ENCODE data around the gene SNAPIN. TPM values are rescaled to one million over a fixed set of nuclear protein-coding genes. Genes with fewer than 3 reads are reported as not detected.
A peak's percentile ranks its signal among the peaks of the same experiment; 100 is the strongest.

Gene SNAPIN
- total RNA-seq, 1 experiment from 2014 or later = 29.0 TPM

DNA sequence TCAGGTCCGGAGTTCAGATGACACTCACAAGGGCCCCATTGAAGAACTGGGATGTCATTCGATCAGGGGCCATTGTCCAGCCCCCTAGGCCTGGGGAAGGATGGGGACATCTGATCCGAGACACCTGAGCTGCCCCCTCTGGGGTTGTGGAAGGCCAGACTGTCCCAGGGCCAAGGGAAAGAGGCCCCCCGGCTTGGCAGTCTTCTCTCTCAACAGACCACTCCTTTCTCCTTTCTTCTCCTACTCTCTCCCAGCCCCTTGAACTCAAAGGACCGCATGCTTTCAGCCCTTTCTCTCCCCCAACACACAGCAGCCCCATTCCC is 29.2 kb upstream of the SNAPIN start:
- Mint-ChIP-seq H3K36me3 (ENCODE audit: insufficient read depth in 1 of 3, low read depth in 3 of 3) (peaks cover 6 to 17% (median 16%) of the 10 kb centered on the region in 3 experiments), H3K27ac (peak overlapping the region in 1 of 3 experiments; percentile 85; a peak in 1 of 7 replicates), H3K9me3 (peaks cover 0 to under 1% of the 10 kb centered on the region in 2 experiments; a peak in 2 of 5 replicates), H3K4me1 (peaks cover 39 to 40% of the 10 kb centered on the region in 2 experiments), H3K4me3 (no peak overlapping the region; a peak in 1 of 5 replicates), H3K27me3 (ENCODE audit: low read depth) (0 out of 2 replicates have a peak, but pooled peaks cover 2% of the 10 kb centered on the region)
- H3K79me1 ChIP-seq (ENCODE audit: insufficient read depth, low read depth, low read length, poor library complexity, severe bottlenecking) = no peaks in the 10 kb centered on the region
- no peak overlapping the region for H2BK120ac ChIP-seq (ENCODE audit: low read depth, low read length, poor library complexity, severe bottlenecking)
- H3K18ac ChIP-seq (ENCODE audit: insufficient read length, low read depth, low read length) = no peak overlapping the region
- H3K14ac ChIP-seq (ENCODE audit: insufficient read depth, low read length) = no peak overlapping the region
- no peak overlapping the region for H4K8ac ChIP-seq (replicated peaks; ENCODE audit: insufficient read length, low read depth, low read length)
- no peak overlapping the region for H3K4me2 ChIP-seq (ENCODE audit: insufficient read depth, insufficient read length, low read length)
- no CpG with 5 or more reads among the region's 5 CpGs for WGBS (ENCODE audit: extremely low coverage, insufficient read length, low lambda C conversion rate)
- H3K27ac ChIP-seq (ENCODE audit: insufficient read length, low read depth, low read length) = no peak overlapping the region
- no peak overlapping the region for H2BK15ac ChIP-seq (ENCODE audit: low read depth, low read length)
- no peak overlapping the region for H3K4ac ChIP-seq (ENCODE audit: low read depth, low read length)
- H4K5ac ChIP-seq (ENCODE audit: insufficient read length, low read depth, low read length) = no peak overlapping the region
- no peak overlapping the region for H3K23ac ChIP-seq (ENCODE audit: insufficient read length, low read depth, low read length)
- H3K9me3 ChIP-seq (ENCODE audit: control insufficient read depth, low read depth, low read length) = no peaks in the 10 kb centered on the region
- H2BK20ac ChIP-seq (ENCODE audit: low read depth, low read length, poor library complexity, severe bottlenecking) = no peak overlapping the region
- no peak overlapping the region for H2BK5ac ChIP-seq (ENCODE audit: insufficient read length, low read length)
- no peaks in the 10 kb centered on the region for H3K4me1 ChIP-seq (ENCODE audit: insufficient read depth, low read length)
- no peak for TF ChIP-seq CTCF (conservative IDR thresholded peaks at IDR 0.05)
- no peaks in the 10 kb centered on the region for H3K79me2 ChIP-seq (ENCODE audit: insufficient read depth, low read length)
- no peak overlapping the region for H4K91ac ChIP-seq (ENCODE audit: insufficient read length, low read depth, low read length)
- no peak overlapping the region for H3K9ac ChIP-seq (ENCODE audit: extremely low read depth, insufficient read length, low read length)
- peaks cover 16% of the 10 kb centered on the region for H3K23me2 ChIP-seq (ENCODE audit: insufficient read length, low read depth, low read length, poor library complexity, severe bottlenecking)
- no peaks in the 10 kb centered on the region for H4K20me1 ChIP-seq (ENCODE audit: control insufficient read depth, insufficient read depth, insufficient read length)
- DNase-seq = no peak
- no peak overlapping the region for H3K56ac ChIP-seq (ENCODE audit: insufficient read length, low read depth, low read length)
- H3K27me3 ChIP-seq (ENCODE audit: insufficient read depth, low read length) = no peaks in the 10 kb centered on the region
- H2AFZ ChIP-seq (ENCODE audit: low read length) = no peak overlapping the region
- H2AK5ac ChIP-seq (ENCODE audit: insufficient read length, low read length) = no peak overlapping the region
- no peak overlapping the region for H2BK12ac ChIP-seq (ENCODE audit: insufficient read length, low read depth, low read length)
- H3T11ph ChIP-seq (ENCODE audit: low read length) = no peak overlapping the region

Measured in H9 (cell line).